Measurements from ENCODE around the gene MYO7B.

Gene MYO7B

GRCh38 chr2:127641133-127641532, 105.7 kb downstream of the MYO7B start:
- Histone ChIP-seq H3K9me3 (ENCODE audit: control insufficient read depth, low read length) (no peaks in the 10 kb centered on the region), H2AFZ (no peak overlapping the region), H3K27me3 (ENCODE audit: control insufficient read depth, insufficient read depth, low read length) (no peaks in the 10 kb centered on the region), H3K79me2 (no peaks in the 10 kb centered on the region), H3K9ac (no peak overlapping the region), H3K27ac (no peak overlapping the region), H3K36me3 (ENCODE audit: control insufficient read depth, insufficient read depth, low read length) (no peaks in the 10 kb centered on the region), H3K4me3 (ENCODE audit: low read depth, low read length) (no peak overlapping the region), H3K4me2 (ENCODE audit: low read length) (no peak overlapping the region), H3K4me1 (no peaks in the 10 kb centered on the region)
- TF ChIP-seq CTCF (IDR thresholded peaks at IDR 0.05), result no peak

GRCh38 chr2:127641846-127642507, 106.5 kb downstream of the MYO7B start:
- no peak overlapping the region for H3K9ac ChIP-seq

GRCh38 chr2:127642706-127643438, 107.4 kb downstream of the MYO7B start:
- Histone ChIP-seq H3K79me2 (no peaks in the 10 kb centered on the region), H3K4me1 (no peaks in the 10 kb centered on the region), H3K9ac (no peak overlapping the region), H3K4me3 (ENCODE audit: low read depth, low read length) (no peak overlapping the region), H3K4me2 (ENCODE audit: low read length) (no peak overlapping the region), H2AFZ (no peak overlapping the region), H3K27me3 (ENCODE audit: control insufficient read depth, insufficient read depth, low read length) (no peaks in the 10 kb centered on the region), H3K36me3 (ENCODE audit: control insufficient read depth, insufficient read depth, low read length) (no peaks in the 10 kb centered on the region), H3K9me3 (ENCODE audit: control insufficient read depth, low read length) (no peaks in the 10 kb centered on the region), H3K27ac (no peak overlapping the region)
- TF ChIP-seq CTCF (IDR thresholded peaks at IDR 0.05), result no peak

More at GRCh38 chr2:127641846-127642507, 106.5 kb downstream of the MYO7B start:
- no peaks in the 10 kb centered on the region for H3K9me3 ChIP-seq (ENCODE audit: control insufficient read depth, low read length)
- H3K27me3 ChIP-seq (ENCODE audit: control insufficient read depth, insufficient read depth, low read length), result no peaks in the 10 kb centered on the region
- TF ChIP-seq CTCF (IDR thresholded peaks at IDR 0.05), result no peak
- no peaks in the 10 kb centered on the region for H3K79me2 ChIP-seq
- no peak overlapping the region for H3K4me2 ChIP-seq (ENCODE audit: low read length)
- no peak overlapping the region for H3K4me3 ChIP-seq (ENCODE audit: low read depth, low read length)
- H3K4me1 ChIP-seq, result no peaks in the 10 kb centered on the region
- no peak overlapping the region for H2AFZ ChIP-seq
- no peak overlapping the region for H3K27ac ChIP-seq
- no peaks in the 10 kb centered on the region for H3K36me3 ChIP-seq (ENCODE audit: control insufficient read depth, insufficient read depth, low read length)

GRCh38 chr2:127643439-127644065, 108.1 kb downstream of the MYO7B start:
- no peak overlapping the region for H2AFZ ChIP-seq
- no peak overlapping the region for H3K9ac ChIP-seq
- H3K79me2 ChIP-seq, result no peaks in the 10 kb centered on the region
- H3K36me3 ChIP-seq (ENCODE audit: control insufficient read depth, insufficient read depth, low read length), result no peaks in the 10 kb centered on the region
- H3K4me2 ChIP-seq (ENCODE audit: low read length), result no peak overlapping the region
- no peaks in the 10 kb centered on the region for H3K27me3 ChIP-seq (ENCODE audit: control insufficient read depth, insufficient read depth, low read length)
- TF ChIP-seq CTCF (IDR thresholded peaks at IDR 0.05), result no peak
- H3K9me3 ChIP-seq (ENCODE audit: control insufficient read depth, low read length), result no peaks in the 10 kb centered on the region
- no peaks in the 10 kb centered on the region for H3K4me1 ChIP-seq
- H3K4me3 ChIP-seq (ENCODE audit: low read depth, low read length), result no peak overlapping the region
- no peak overlapping the region for H3K27ac ChIP-seq

Data from parathyroid adenoma (tissue), 2 donors.